ENCODE data around the gene MAGI1. TPM values are rescaled to one million over a fixed set of nuclear protein-coding genes. Genes with fewer than 3 reads are reported as not detected.

Gene MAGI1
- total RNA-seq, 6 donors from 2014 or later: 33.0 to 72.9 (median 62.4) TPM

DNA sequence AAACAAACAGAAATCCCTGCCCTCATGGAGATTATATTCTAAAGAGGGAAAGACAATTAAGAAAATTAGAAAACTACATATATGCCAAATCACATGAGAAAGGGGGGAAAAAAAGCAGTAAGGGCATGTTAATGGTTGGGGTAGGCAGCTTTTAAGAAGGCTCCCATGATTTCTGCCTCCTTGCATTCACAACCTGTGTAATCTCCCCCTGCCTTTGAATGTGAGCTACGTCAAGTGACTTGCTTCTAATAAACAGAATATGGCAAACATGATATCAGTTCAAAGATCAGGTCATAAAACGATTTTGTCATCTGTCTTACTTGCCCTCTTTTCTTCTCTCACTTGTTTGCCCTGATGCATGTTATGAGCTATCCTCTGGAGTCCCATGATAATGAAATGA, 677.3 kb downstream of the MAGI1 start:
- WGBS, 2 donors: 58 to 81% methylated on average over 2 of the region's 2 CpGs
- Histone ChIP-seq H3K9me3 (no peaks in the 10 kb centered on the region), H3K27me3 (no peaks in the 10 kb centered on the region), H3K4me3 (no peak overlapping the region), H3K36me3 (peaks cover 0 to 33% (median 13%) of the 10 kb centered on the region in 4 donors), H3K27ac (no peak overlapping the region), H3K4me1 (no peaks in the 10 kb centered on the region)
- TF ChIP-seq, protein P1, sequence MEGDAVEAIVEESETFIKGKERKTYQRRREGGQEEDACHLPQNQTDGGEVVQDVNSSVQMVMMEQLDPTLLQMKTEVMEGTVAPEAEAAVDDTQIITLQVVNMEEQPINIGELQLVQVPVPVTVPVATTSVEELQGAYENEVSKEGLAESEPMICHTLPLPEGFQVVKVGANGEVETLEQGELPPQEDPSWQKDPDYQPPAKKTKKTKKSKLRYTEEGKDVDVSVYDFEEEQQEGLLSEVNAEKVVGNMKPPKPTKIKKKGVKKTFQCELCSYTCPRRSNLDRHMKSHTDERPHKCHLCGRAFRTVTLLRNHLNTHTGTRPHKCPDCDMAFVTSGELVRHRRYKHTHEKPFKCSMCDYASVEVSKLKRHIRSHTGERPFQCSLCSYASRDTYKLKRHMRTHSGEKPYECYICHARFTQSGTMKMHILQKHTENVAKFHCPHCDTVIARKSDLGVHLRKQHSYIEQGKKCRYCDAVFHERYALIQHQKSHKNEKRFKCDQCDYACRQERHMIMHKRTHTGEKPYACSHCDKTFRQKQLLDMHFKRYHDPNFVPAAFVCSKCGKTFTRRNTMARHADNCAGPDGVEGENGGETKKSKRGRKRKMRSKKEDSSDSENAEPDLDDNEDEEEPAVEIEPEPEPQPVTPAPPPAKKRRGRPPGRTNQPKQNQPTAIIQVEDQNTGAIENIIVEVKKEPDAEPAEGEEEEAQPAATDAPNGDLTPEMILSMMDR (IDR thresholded peaks at IDR 0.05): no peak
- TF ChIP-seq EP300 (IDR thresholded peaks at IDR 0.05): no peak
- TF ChIP-seq POLR2AphosphoS5 (IDR thresholded peaks at IDR 0.05): no peak
- TF ChIP-seq POLR2A (IDR thresholded peaks at IDR 0.05): no peak
- ATAC-seq (ENCODE audit: low FRiP score in 2 of 2) (no peak), DNase-seq (no peak)

DNA sequence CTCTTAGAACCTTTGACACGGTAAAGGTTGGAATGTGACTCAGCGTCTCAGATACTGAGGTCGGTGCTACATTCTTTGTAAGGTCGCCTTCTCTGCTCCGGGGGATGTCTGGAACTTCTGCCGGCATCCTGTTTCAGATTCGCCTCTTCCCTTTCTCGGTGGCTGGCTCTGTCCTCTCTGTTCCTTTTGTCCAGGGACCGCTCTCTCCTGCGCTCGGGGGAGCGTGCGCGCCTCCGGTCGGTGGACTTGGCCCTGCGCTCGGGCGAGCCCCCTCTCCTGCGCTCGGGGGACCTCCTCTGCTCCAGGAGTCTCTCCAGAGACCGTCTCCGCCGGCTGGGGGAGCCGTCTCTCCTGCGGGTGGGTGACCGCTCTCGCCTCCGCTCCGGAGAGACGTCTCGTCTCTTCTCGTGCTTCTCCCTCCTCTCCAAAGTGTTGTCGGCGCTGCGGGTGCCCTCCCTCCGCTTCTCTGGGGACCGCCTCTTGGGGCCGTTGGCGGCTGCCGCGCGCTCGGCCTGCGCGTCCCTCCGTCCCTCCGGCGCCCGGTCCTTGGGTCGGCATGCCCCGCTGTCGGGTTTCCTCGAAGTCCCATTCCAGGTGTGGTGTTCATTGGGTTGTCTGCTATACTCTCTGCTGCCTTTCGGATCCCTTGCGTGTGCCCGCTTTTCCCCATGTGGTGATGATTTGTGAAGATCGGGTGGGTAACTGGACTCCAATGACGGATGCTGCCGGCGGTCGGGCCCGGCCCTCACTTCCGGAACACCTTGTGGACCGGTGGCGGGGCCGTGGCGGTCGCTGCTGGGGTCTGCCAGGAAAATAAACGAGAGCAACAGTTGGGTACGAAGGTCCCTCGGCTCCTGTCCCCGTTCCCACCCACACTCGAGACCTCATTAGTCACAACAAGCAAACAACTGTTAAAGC, 682.1 kb downstream of the MAGI1 start:
- 57 to 73% methylated on average over 58 to 62 of the region's 74 CpGs for WGBS, 2 donors
- Histone ChIP-seq H3K9me3 (no peaks in the 10 kb centered on the region), H3K4me3 (peak overlapping the region in 3 of 4 donors; percentile 9 to 25 (median 23)), H3K36me3 (peaks cover 0 to 24% (median 9%) of the 10 kb centered on the region in 4 donors), H3K27me3 (no peaks in the 10 kb centered on the region), H3K4me1 (no peaks in the 10 kb centered on the region), H3K27ac (no peak overlapping the region)
- DNase-seq (peak in 1 of 2 donors; percentile 79), ATAC-seq (ENCODE audit: low FRiP score in 2 of 2) (peak in 1 of 2 donors; percentile 16)
- TF ChIP-seq, protein P1 (IDR thresholded peaks at IDR 0.05): no peak
- no peak for TF ChIP-seq POLR2AphosphoS5 (IDR thresholded peaks at IDR 0.05)
- TF ChIP-seq EP300 (IDR thresholded peaks at IDR 0.05): no peak
- TF ChIP-seq POLR2A (IDR thresholded peaks at IDR 0.05): no peak

DNA sequence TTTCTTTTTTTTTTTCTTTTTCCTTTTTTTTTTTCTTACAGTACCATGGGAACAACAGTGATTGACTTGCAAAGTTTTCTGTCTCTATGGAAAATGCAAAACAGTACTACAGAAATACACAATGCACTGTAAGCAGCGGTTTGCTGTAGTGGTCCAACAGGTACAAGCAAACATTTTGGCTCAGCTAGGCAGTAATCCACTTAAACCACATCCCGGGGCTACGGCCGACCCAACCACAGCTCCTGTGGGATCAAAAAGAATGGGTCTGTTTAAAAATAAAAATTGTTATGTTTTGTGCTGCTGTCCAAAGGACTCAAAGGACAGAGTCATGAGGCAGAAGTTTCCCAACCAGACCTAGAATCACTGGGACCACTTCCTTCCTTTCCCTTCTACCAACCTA, 683.8 kb downstream of the MAGI1 start:
- DNase-seq: no peak
- Histone ChIP-seq H3K4me1 (no peaks in the 10 kb centered on the region), H3K36me3 (peaks cover 0 to 14% (median 5%) of the 10 kb centered on the region in 4 donors), H3K27ac (no peak overlapping the region), H3K27me3 (no peaks in the 10 kb centered on the region), H3K9me3 (no peaks in the 10 kb centered on the region), H3K4me3 (no peak overlapping the region)
- TF ChIP-seq, protein P1 (IDR thresholded peaks at IDR 0.05): no peak
- TF ChIP-seq EP300 (IDR thresholded peaks at IDR 0.05): no peak
- no peak for TF ChIP-seq POLR2A (IDR thresholded peaks at IDR 0.05)
- TF ChIP-seq POLR2AphosphoS5 (IDR thresholded peaks at IDR 0.05): no peak
- 90 to 93% methylated on average over 4 of the region's 4 CpGs for WGBS, 2 donors
- no peak for ATAC-seq (ENCODE audit: low FRiP score in 2 of 2)

DNA sequence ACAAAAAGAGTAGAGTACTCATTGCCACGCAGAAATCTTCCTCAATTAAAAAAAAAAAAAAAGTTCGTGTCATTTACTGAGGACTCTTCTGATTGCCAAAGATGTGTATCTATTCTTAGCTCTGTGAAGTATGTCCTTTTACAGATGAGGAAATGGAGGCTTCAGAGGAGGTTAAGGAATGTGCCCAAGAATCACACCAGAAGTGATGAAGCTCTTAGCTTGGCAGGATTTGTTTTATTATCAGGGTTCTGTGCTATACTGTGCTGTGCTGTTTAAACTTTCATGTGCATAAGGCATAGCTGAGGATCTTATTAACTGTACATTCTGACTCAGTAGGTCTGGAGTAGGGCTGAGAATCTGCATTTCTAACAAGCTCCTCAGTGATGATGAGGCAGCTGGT, 685.8 kb downstream of the MAGI1 start:
- ATAC-seq (ENCODE audit: low FRiP score in 2 of 2) (no peak), DNase-seq (no peak)
- TF ChIP-seq EP300 (IDR thresholded peaks at IDR 0.05) (no peak), POLR2A (IDR thresholded peaks at IDR 0.05) (no peak), POLR2AphosphoS5 (IDR thresholded peaks at IDR 0.05) (no peak)
- TF ChIP-seq, protein P1 (IDR thresholded peaks at IDR 0.05): no peak
- Histone ChIP-seq H3K36me3 (peaks cover 0 to 11% (median 5%) of the 10 kb centered on the region in 4 donors), H3K27ac (no peak overlapping the region), H3K4me3 (no peak overlapping the region), H3K4me1 (no peaks in the 10 kb centered on the region), H3K9me3 (no peaks in the 10 kb centered on the region), H3K27me3 (no peaks in the 10 kb centered on the region)
- WGBS, 2 donors: 65% methylated on average over 2 of the region's 2 CpGs
